Keratinocyte (primary cell): ENCODE results near the gene LRP1B.

Source experiments
- EZH2 ChIP-seq: IDR thresholded peaks from one replicate; pipeline ENCODE4 v1.6.1; 2012; ENCODE audit warnings: inconsistent platforms, mild to moderate bottlenecking, low read length, moderate library complexity
- TF ChIP-seq, protein P1 (sequence below), 3 experiments: IDR thresholded peaks in 1 of 3; conservative IDR thresholded peaks in 1 of 3; optimal IDR thresholded peaks in 1 of 3; 2 replicates in 2 of 3; 3 replicates in 1 of 3; pipeline versions ENCODE3 to v1.5.1; 2011; ENCODE audit warnings: low read length in 3 of 3, mild to moderate bottlenecking in 3 of 3, moderate library complexity in 2 of 3, control low read depth in 1 of 3, inconsistent platforms in 1 of 3; ENCODE audit not compliant: insufficient read depth in 2 of 3; ENCODE audit errors: extremely low read depth in 1 of 3

DNA sequence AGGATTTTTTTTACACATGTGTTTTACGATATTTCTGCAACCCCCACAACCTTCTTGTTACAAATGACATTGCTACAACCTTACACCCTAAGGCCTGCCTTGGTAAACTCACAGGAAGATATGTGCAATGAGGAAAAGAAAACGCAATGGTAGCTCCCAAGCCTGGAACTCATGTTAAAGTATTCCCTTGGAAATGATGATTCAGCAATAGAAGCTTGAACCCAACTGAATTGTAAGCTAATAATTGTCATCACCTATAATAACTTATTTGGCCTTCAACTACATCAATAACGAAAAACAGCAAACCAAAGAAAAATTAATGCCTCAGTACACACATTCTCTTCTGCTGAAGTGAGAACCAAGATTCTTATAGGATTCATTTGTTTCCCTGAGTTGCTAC is 491.0 kb downstream of the LRP1B start:
- TF ChIP-seq, protein P1, sequence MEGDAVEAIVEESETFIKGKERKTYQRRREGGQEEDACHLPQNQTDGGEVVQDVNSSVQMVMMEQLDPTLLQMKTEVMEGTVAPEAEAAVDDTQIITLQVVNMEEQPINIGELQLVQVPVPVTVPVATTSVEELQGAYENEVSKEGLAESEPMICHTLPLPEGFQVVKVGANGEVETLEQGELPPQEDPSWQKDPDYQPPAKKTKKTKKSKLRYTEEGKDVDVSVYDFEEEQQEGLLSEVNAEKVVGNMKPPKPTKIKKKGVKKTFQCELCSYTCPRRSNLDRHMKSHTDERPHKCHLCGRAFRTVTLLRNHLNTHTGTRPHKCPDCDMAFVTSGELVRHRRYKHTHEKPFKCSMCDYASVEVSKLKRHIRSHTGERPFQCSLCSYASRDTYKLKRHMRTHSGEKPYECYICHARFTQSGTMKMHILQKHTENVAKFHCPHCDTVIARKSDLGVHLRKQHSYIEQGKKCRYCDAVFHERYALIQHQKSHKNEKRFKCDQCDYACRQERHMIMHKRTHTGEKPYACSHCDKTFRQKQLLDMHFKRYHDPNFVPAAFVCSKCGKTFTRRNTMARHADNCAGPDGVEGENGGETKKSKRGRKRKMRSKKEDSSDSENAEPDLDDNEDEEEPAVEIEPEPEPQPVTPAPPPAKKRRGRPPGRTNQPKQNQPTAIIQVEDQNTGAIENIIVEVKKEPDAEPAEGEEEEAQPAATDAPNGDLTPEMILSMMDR (optimal IDR thresholded peaks at IDR 0.05 in 1 of 3, IDR thresholded peaks at IDR 0.05 in 1 of 3, conservative IDR thresholded peaks at IDR 0.05 in 1 of 3; ENCODE audit: extremely low read depth in 1 of 3, insufficient read depth in 2 of 3, low read length in 3 of 3): no peak
- TF ChIP-seq EZH2: no peak
